CD4-positive, alpha-beta memory T cell (primary cell): Measurements from ENCODE around the gene TSC22D3. TPM values are rescaled to one million over a fixed set of nuclear protein-coding genes. Genes with fewer than 3 reads are reported as not detected.

Experiments
- CTCF ChIA-PET: fragments of 350-600 bp; sonication (Branson Sonifier 250); formaldehyde crosslinking; loops from one replicate; lab custom pipeline; 2021; ENCODE audit warnings: inconsistent platforms; ENCODE audit not compliant: partially characterized antibody; lab: Charles Lee
- POLR2A ChIA-PET: fragments of 350-600 bp; sonication (Branson Sonifier 250); formaldehyde crosslinking; loops from one replicate; lab custom pipeline; 2021; ENCODE audit not compliant: partially characterized antibody; lab: Charles Lee
- DNase-seq, 5 donors: peaks; one replicate each; pipeline versions ENCODE4 v3.0.0 to v3.0.0-alpha.2; 2020 to 2022; ENCODE audit warnings: mixed read lengths in 1 of 5
- H3K27ac ChIP-seq: one replicate; pipeline ENCODE4 v1.7.0; 2013; ENCODE audit warnings: low read depth, low read length
- H3K27me3 ChIP-seq: 2 replicates; pipeline ENCODE4 v1.7.0; 2013; ENCODE audit warnings: mild to moderate bottlenecking, low read length, moderate library complexity; ENCODE audit not compliant: insufficient read depth
- H3K36me3 ChIP-seq: 2 replicates; pipeline ENCODE4 v1.7.0; 2013; ENCODE audit warnings: mild to moderate bottlenecking, low read length, moderate library complexity; ENCODE audit not compliant: insufficient read depth
- H3K4me1 ChIP-seq: 2 replicates; pipeline ENCODE4 v1.7.0; 2013; ENCODE audit warnings: mild to moderate bottlenecking, low read length, moderate library complexity; ENCODE audit not compliant: insufficient read depth
- H3K4me3 ChIP-seq, 2 donors: one replicate each; pipeline ENCODE4 v1.7.0; 2013; ENCODE audit warnings: low read length in 2 of 2, mild to moderate bottlenecking in 1 of 2
- H3K9me3 ChIP-seq, 2 donors: one replicate each; pipeline ENCODE4 v1.7.0; 2013; ENCODE audit warnings: low read length in 2 of 2, control low read depth in 1 of 2; ENCODE audit not compliant: control insufficient read depth in 1 of 2
- H3K27ac Mint-ChIP-seq, 7 donors: one replicate each; pipeline ENCODE4 v1.8.0; 2020 to 2021; ENCODE audit warnings: mixed read lengths in 7 of 7, mild to moderate bottlenecking in 6 of 7, inconsistent platforms in 3 of 7, moderate library complexity in 3 of 7
- H3K27me3 Mint-ChIP-seq, 2 donors: one replicate each; pipeline ENCODE4 v1.8.0; 2020 to 2021; ENCODE audit warnings: mixed read lengths in 2 of 2
- H3K36me3 Mint-ChIP-seq, 2 donors: one replicate each; pipeline ENCODE4 v1.8.0; 2020 to 2021; ENCODE audit warnings: mixed read lengths in 2 of 2, inconsistent platforms in 1 of 2, mild to moderate bottlenecking in 1 of 2
- H3K4me1 Mint-ChIP-seq, 4 donors: one replicate each; pipeline ENCODE4 v1.8.0; 2020 to 2021; ENCODE audit warnings: mixed read lengths in 4 of 4, mild to moderate bottlenecking in 1 of 4
- H3K4me3 Mint-ChIP-seq, 8 donors: one replicate each; pipeline ENCODE4 v1.8.0; 2020 to 2021; ENCODE audit warnings: mixed read lengths in 8 of 8, mild to moderate bottlenecking in 7 of 8, moderate library complexity in 6 of 8, inconsistent platforms in 3 of 8
- H3K9me3 Mint-ChIP-seq, 8 donors: one replicate each; pipeline ENCODE4 v1.8.0; 2020 to 2021; ENCODE audit warnings: mixed read lengths in 8 of 8, mild to moderate bottlenecking in 5 of 8, inconsistent platforms in 3 of 8, moderate library complexity in 1 of 8
- intact Hi-C: fragments of 100-400 bp; cut with micrococcal nuclease; formaldehyde crosslinking; loops from one replicate; pipeline ENCODE4 v1.15.1; 2023
- polyA plus RNA-seq, 2 donors: library from polyadenylated mRNA; unstranded; fragments of 300-500 nt; fragmentation: Illumina TruSeq; gene quantifications; one replicate each; pipeline ENCODE4 v1.2.3, GENCODE V29; 2021
- total RNA-seq, 2 experiments: library from RNA; stranded (reverse); gene quantifications; one replicate each; pipeline ENCODE4 v1.2.3, GENCODE V29; 2021

Gene TSC22D3
- total and polyA plus RNA-seq, 4 experiments from 2014 or later = 195 to 1,424 (median 481) TPM

GRCh38 chrX:107710617-107711391, 64.8 kb downstream of the TSC22D3 start:
- ChIA-PET CTCF (interaction anchor here (1.8 to 17.4 kb wide), 3 partner anchors 24 to 66 kb away, joined by 6 to 462 read pairs (median 11); partner anchors contain the start of genes NCBP2L and TSC22D3), POLR2A (interaction anchor here (0.8 to 18.8 kb wide), 9 partner anchors 10 to 115 kb away, joined by 3 to 1740 read pairs (median 16); partner anchors contain the start of genes MID2, NCBP2L, PRPS1 and TSC22D3)
- Histone ChIP-seq H3K9me3 (no peaks in the 10 kb centered on the region), H3K4me3 (peak overlapping the region; percentile 29 to 46), H3K27ac (peak overlapping the region; percentile 95), H3K4me1 (peaks cover 65% of the 10 kb centered on the region), H3K27me3 (no peaks in the 10 kb centered on the region), H3K36me3 (peaks cover 24% of the 10 kb centered on the region)
- intact Hi-C loops = loop anchor here (1.0 kb wide), 2 partner anchors 31 to 37 kb away; no protein-coding TSS in a partner anchor
- H3K27me3 Mint-ChIP-seq = no peaks in the 10 kb centered on the region
- DNase-seq = peak; percentile 89 to 93 (median 91)
- peaks cover 36 to 82% (median 60%) of the 10 kb centered on the region in 4 donors for H3K4me1 Mint-ChIP-seq
- peak overlapping the region; percentile 75 to 96 (median 86) for H3K4me3 Mint-ChIP-seq
- H3K36me3 Mint-ChIP-seq = peaks cover 25 to 31% of the 10 kb centered on the region in 2 donors
- H3K9me3 Mint-ChIP-seq = peaks cover 0 to 25% (median 0%) of the 10 kb centered on the region in 8 donors
- peak overlapping the region; percentile 99 to 100 (median 100) for H3K27ac Mint-ChIP-seq

GRCh38 chrX:107709266-107709806, 66.3 kb downstream of the TSC22D3 start:
- peaks cover 10% of the 10 kb centered on the region for H3K36me3 ChIP-seq
- CTCF ChIA-PET = interaction anchor here (1.5 to 17.4 kb wide), 2 partner anchors 9 to 35 kb away, joined by 4 to 462 read pairs; no protein-coding TSS in a partner anchor
- H3K9me3 ChIP-seq = no peaks in the 10 kb centered on the region
- H3K4me1 ChIP-seq = peaks cover 55% of the 10 kb centered on the region
- no peak overlapping the region for H3K4me3 ChIP-seq
- Mint-ChIP-seq H3K9me3 (peaks cover 0 to 13% (median 0%) of the 10 kb centered on the region in 8 donors), H3K4me3 (peak overlapping the region in 2 of 8 donors; percentile 31 to 35), H3K27me3 (no peaks in the 10 kb centered on the region), H3K27ac (peak overlapping the region; percentile 87 to 100 (median 99)), H3K4me1 (peaks cover 34 to 67% (median 54%) of the 10 kb centered on the region in 4 donors), H3K36me3 (peaks cover 11 to 17% of the 10 kb centered on the region in 2 donors)
- H3K27me3 ChIP-seq = no peaks in the 10 kb centered on the region
- H3K27ac ChIP-seq = no peak overlapping the region
- no peak for DNase-seq
- intact Hi-C loops = no loop called here
- POLR2A ChIA-PET = interaction anchor here (1.0 to 18.8 kb wide), 4 partner anchors 9 to 81 kb away, joined by 3 to 1740 read pairs (median 10); partner anchors contain the start of gene PRPS1

GRCh38 chrX:107708762-107709161, 66.8 kb downstream of the TSC22D3 start:
- peaks cover 32 to 62% (median 51%) of the 10 kb centered on the region in 4 donors for H3K4me1 Mint-ChIP-seq
- H3K27ac Mint-ChIP-seq = peak overlapping the region in 6 of 7 donors; percentile 87 to 100 (median 99)
- H3K4me3 Mint-ChIP-seq = no peak overlapping the region
- ChIA-PET POLR2A (interaction anchor here (1.0 to 18.8 kb wide), 4 partner anchors 8 to 81 kb away, joined by 3 to 1740 read pairs (median 4); partner anchors contain the start of gene PRPS1), CTCF (interaction anchor here (1.5 to 17.4 kb wide), 2 partner anchors 10 to 34 kb away, joined by 4 to 462 read pairs; no protein-coding TSS in a partner anchor)
- Histone ChIP-seq H3K27ac (no peak overlapping the region), H3K27me3 (no peaks in the 10 kb centered on the region), H3K36me3 (peaks cover 4% of the 10 kb centered on the region), H3K9me3 (no peaks in the 10 kb centered on the region), H3K4me1 (peaks cover 50% of the 10 kb centered on the region), H3K4me3 (no peak overlapping the region)
- H3K9me3 Mint-ChIP-seq = peaks cover 0 to 13% (median 0%) of the 10 kb centered on the region in 8 donors
- intact Hi-C loops = no loop called here
- no peak for DNase-seq
- H3K27me3 Mint-ChIP-seq = no peaks in the 10 kb centered on the region
- peaks cover 5 to 12% of the 10 kb centered on the region in 2 donors for H3K36me3 Mint-ChIP-seq

- Mint-ChIP-seq H3K4me3 (no peak overlapping the region), H3K27me3 (no peaks in the 10 kb centered on the region), H3K27ac (peak overlapping the region in 6 of 7 donors; percentile 30 to 100 (median 54)), H3K4me1 (peaks cover 27 to 53% (median 43%) of the 10 kb centered on the region in 4 donors), H3K36me3 (peaks cover 0 to 4% of the 10 kb centered on the region in 2 donors), H3K9me3 (peaks cover 0 to 8% (median 0%) of the 10 kb centered on the region in 8 donors)
- Histone ChIP-seq H3K36me3 (no peaks in the 10 kb centered on the region), H3K4me1 (peaks cover 41% of the 10 kb centered on the region), H3K27ac (no peak overlapping the region), H3K9me3 (no peaks in the 10 kb centered on the region), H3K4me3 (no peak overlapping the region), H3K27me3 (no peaks in the 10 kb centered on the region)
- intact Hi-C loops = no loop called here
- DNase-seq = no peak
- CTCF ChIA-PET = interaction anchor here (17.4 kb wide), 1 partner anchor 33 kb away, joined by 462 read pairs; no protein-coding TSS in a partner anchor
- POLR2A ChIA-PET = interaction anchor here (1.5 to 18.8 kb wide), 2 partner anchors 9 to 30 kb away, joined by 6 to 1740 read pairs; no protein-coding TSS in a partner anchor
These were observed 67.7 kb downstream of the TSC22D3 start for GRCh38 chrX:107707866-107708265.

GRCh38 chrX:107706309-107706708, 69.3 kb downstream of the TSC22D3 start:
- ChIA-PET CTCF (interaction anchor here (0.9 to 17.4 kb wide), 2 partner anchors 12 to 32 kb away, joined by 3 to 462 read pairs; no protein-coding TSS in a partner anchor), POLR2A (interaction anchor here (0.7 to 18.8 kb wide), 3 partner anchors 8 to 36 kb away, joined by 3 to 1740 read pairs (median 32); no protein-coding TSS in a partner anchor)
- Histone ChIP-seq H3K4me3 (no peak overlapping the region), H3K27ac (no peak overlapping the region), H3K4me1 (peaks cover 28% of the 10 kb centered on the region), H3K36me3 (no peaks in the 10 kb centered on the region), H3K9me3 (no peaks in the 10 kb centered on the region), H3K27me3 (no peaks in the 10 kb centered on the region)
- Mint-ChIP-seq H3K9me3 (peaks cover 0 to 1% (median 0%) of the 10 kb centered on the region in 8 donors), H3K27ac (peak overlapping the region in 3 of 7 donors; percentile 16 to 82 (median 32)), H3K27me3 (no peaks in the 10 kb centered on the region), H3K4me3 (no peak overlapping the region), H3K36me3 (no peaks in the 10 kb centered on the region), H3K4me1 (peaks cover 20 to 42% (median 35%) of the 10 kb centered on the region in 4 donors)
- intact Hi-C loops = no loop called here
- no peak for DNase-seq

GRCh38 chrX:107704587-107704986, 71.0 kb downstream of the TSC22D3 start:
- H3K4me1 Mint-ChIP-seq = peaks cover 20 to 39% (median 36%) of the 10 kb centered on the region in 4 donors
- no peaks in the 10 kb centered on the region for H3K27me3 Mint-ChIP-seq
- no peak overlapping the region for H3K27ac ChIP-seq
- H3K4me3 ChIP-seq = no peak overlapping the region
- no peak for DNase-seq
- H3K36me3 Mint-ChIP-seq = no peaks in the 10 kb centered on the region
- H3K4me1 ChIP-seq = peaks cover 24% of the 10 kb centered on the region
- H3K27ac Mint-ChIP-seq = peak overlapping the region in 3 of 7 donors; percentile 19 to 51 (median 29)
- POLR2A ChIA-PET = interaction anchor here (3.4 to 18.8 kb wide), 2 partner anchors 10 to 26 kb away, joined by 32 to 1740 read pairs; no protein-coding TSS in a partner anchor
- H3K9me3 Mint-ChIP-seq = peaks cover 0 to 1% (median 0%) of the 10 kb centered on the region in 8 donors
- no peaks in the 10 kb centered on the region for H3K9me3 ChIP-seq
- CTCF ChIA-PET = interaction anchor here (17.4 kb wide), 1 partner anchor 30 kb away, joined by 462 read pairs; no protein-coding TSS in a partner anchor
- intact Hi-C loops = no loop called here
- no peak overlapping the region for H3K4me3 Mint-ChIP-seq
- no peaks in the 10 kb centered on the region for H3K27me3 ChIP-seq
- no peaks in the 10 kb centered on the region for H3K36me3 ChIP-seq
